T-helper 2 cell treated with Interferon-gamma antibody and Interleukin-4, amounts not matched to agents 100 ng/mL and 5 ng/mL, for 36 hours (primary cell): ENCODE measurements around the gene DENND1A. TPM values are rescaled to one million over a fixed set of nuclear protein-coding genes. Genes with fewer than 3 reads are reported as not detected.
"Not testable (repeated sequence)": the region's sequence is repeated elsewhere in the genome, so short reads cannot be mapped to it uniquely, and the experiment has no call there.

ENCODE experiments used
- intact Hi-C: fragments of 100-400 bp; cut with micrococcal nuclease; formaldehyde crosslinking; loops from one replicate; pipeline ENCODE4 v1.15.1; 2023
- total RNA-seq: library from RNA; stranded (reverse); gene quantifications from 2 replicates; pipeline ENCODE4 v1.2.3, GENCODE V29; 2022

The DENND1A gene
- total RNA-seq, 1 donor from 2014 or later, result 13.1 TPM

DNA sequence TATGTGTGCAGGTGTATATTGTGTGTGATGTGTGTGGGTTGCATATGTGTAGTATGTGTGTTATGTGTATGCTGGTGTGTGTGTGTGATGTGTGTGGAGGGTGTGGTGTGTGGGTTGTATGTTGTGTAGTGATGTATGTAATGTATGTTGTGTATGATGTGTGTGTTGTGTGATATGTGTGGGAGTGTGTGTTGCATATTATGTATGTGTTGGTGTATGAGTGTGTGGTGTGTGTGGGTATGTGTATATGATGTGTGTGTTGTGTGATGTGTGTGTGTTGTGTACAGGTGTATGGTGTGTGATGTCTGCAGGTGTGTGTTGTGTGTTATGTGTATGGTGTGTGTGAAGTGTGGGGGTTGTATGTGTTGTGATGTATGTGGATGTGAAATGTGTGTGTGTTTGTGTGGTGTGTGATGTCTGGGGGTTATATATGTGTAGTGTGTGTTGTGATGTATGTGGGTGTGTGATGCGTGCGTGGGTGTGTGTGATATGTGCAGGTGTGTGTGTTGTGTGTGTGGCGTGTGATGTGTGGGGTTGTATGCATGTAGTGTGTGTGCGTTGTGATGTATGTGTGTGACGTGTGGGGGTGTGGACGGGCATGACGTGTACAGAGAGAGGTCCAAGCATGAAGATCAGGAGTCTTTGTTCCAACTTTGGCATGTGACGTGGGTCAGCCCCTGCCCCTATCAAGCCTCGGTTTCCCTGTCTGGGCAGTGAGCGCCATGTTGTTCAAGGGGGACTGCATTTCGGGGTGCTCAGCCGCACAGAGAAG, 582.5 kb downstream of the DENND1A start:
- intact Hi-C loops, result loop anchor here (10.0 kb wide), 1 partner anchor 523 kb away; the partner anchor contains the start of gene PDCL

DNA sequence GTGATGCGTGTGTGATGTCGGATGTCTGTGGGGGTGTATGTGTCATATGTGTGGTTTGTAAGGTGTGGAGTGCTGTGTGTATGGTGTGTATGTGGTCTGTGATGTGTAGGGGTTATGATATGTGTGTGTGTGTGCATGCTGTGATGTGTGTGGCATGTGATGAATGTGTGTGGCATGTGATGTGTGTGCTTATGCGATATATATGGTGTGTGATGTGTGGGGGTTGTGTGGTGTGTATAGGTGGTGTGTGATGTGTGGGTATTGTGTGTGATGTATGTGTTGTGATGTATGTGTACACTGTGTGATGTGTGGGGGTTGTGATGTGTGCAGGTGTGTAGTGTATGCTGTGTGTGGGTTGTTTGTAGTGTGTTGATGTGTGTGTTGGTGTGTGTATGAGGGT, 583.1 kb downstream of the DENND1A start:
- intact Hi-C loops, result loop anchor here (10.0 kb wide), 1 partner anchor 522 kb away; the partner anchor contains the start of gene PDCL

DNA sequence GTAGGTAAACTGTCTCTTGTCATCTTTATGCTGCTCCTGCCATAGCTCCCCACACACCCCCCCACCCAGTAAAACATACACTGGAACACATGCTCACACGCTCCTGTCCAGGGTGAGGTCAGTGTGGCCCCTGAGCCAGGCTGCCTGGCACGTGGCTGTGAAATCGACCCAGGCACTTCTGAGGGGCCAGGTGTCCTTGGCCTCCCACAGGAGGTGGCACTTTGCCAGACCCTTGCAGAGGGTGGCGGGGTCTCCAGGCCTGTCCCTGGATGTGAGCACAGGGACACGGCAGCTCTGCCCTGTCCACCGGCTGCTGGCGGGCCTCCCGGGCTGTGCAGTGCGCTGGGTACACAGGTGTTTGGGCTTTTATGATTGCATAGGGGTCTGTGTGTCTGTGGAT, 583.9 kb downstream of the DENND1A start:
- intact Hi-C loops, result loop anchor here (10.0 kb wide), 1 partner anchor 521 kb away; the partner anchor contains the start of gene PDCL

DNA sequence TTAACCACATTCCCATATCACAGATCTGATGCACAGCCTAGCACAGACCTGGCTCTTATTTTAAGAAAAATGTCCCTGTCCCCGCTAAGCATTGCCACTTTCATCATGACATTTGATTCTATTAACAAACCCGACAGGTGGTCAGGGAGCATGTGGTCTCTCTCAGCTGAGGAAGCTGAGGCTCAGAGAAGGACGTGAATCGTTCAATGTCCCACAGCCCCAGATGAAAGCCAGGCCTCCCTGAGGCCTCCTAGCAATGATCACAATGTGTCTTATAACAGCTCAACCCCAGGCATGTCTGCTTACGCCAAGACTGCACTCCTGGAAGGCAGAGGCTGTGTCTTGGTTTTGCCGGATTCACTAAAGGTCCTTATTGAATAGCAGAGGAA, 584.4 kb downstream of the DENND1A start:
- intact Hi-C loops, result loop anchor here (10.0 kb wide), 1 partner anchor 521 kb away; the partner anchor contains the start of gene PDCL

DNA sequence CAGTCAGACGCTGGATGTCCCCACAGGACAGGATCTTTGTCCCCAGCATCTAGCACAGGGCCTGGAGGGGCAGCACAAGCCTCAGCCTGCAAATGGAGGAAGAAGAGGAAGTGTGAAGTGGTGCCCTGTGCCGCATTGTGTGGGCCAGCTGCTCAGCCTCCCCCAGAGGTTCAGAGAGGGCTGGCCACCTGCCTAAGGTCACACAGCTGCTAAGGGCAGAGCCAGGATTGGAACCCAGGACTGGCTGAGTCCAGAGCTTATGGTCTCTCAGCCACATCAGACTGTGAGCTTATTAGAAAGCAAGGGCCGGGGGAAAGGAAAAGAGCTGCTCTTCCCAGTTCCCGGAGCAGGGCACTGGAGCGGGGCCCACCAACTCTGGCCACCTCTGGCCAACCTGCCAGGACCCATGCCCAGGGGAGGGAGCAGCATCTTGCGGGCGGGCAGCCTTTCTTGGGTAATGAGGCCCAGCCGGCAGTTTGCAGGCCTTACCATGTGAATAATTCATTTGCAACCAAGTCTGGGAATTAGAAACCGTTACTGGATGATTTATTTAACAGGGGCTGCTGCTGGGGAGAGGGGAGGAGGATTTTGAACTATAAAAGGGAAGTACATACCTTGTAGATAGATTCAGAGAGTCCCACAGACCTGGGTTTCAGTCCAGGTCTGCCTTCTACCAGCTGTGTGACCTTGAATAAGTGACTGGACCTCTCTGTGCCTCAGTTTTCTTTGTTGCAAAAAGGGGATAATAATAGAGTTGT, 585.6 kb downstream of the DENND1A start:
- intact Hi-C loops, result loop anchor here (10.0 kb wide), 1 partner anchor 520 kb away; the partner anchor contains the start of gene PDCL

DNA sequence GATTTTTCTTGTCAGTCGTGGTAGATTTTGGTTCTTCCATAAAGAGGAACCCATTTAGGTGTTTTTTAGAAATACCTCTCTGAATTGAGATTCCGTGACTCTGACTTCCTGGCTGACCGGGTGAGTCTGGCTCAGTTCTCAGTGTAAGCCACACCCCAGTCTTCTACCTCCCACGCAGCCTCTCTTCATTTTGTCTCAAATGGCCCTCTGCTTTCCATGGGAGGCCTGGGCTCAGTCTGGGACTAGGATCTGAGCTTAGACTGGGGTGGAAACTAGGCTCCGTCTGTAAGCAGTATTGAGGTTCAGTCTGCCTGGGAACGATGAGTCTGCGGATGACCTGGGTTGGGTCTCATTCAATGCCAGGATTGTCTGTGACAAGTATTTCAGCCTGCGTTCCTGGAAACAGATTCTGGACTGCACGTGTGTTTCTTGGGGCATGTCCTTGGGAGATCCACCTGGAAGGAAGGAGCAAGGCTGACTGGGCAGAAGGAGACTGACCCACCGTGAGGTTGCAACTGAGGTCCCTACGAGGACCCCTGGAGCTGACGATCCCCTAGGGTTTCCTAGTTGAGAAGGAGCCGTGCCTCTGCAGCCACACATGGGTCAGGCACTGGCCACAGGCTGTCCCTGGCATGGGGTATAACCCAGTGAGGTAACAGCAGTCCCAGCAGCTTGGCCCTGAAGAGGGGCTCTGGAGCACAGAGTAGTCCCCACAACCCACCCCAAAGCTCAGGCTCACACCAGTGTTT, 586.3 kb downstream of the DENND1A start:
- intact Hi-C loops, result loop anchor here (10.0 kb wide), 1 partner anchor 519 kb away; the partner anchor contains the start of gene PDCL

DNA sequence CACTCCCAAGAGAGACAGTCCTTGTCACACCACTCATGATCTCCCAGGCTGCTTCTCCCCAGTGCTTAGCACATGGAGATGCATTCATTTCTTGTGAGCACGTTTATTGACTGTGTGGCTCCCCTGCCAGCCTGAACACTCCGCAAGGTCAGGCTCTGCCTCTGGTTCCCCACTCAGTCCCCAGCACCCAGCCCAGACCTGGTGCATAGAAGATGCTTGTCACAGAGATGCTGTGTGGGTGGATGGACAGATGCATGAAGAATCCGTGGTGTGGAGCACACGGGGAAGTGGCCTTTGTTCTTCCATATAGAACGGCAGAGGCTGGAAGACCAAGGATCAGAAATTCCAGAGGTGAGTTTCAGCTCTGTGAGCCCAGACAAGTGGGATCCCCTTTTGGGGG, 587.7 kb downstream of the DENND1A start:
- intact Hi-C loops, result loop anchor here (10.0 kb wide), 1 partner anchor 517 kb away; the partner anchor contains the start of gene PDCL

DNA sequence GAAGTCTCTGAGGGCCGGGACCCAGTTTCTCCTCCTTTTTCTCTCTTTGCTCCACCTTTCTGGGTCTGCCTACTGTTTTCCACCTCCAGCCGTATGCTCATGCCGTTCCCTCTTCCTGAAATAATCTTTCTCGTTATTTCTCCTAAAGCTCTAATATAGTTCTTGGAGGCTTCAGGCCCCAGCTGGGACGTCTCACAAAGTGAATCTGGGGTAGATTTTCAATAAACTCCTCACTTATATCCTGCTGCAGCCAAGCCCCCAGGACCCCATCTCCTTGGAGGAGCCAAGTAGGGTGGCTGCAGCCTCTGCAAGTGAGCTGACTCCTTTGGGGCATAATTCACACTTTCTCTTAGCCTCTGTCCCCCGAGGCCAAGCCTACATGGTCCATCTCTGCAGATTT, 588.1 kb downstream of the DENND1A start:
- intact Hi-C loops, result loop anchor here (10.0 kb wide), 1 partner anchor 517 kb away; the partner anchor contains the start of gene PDCL

DNA sequence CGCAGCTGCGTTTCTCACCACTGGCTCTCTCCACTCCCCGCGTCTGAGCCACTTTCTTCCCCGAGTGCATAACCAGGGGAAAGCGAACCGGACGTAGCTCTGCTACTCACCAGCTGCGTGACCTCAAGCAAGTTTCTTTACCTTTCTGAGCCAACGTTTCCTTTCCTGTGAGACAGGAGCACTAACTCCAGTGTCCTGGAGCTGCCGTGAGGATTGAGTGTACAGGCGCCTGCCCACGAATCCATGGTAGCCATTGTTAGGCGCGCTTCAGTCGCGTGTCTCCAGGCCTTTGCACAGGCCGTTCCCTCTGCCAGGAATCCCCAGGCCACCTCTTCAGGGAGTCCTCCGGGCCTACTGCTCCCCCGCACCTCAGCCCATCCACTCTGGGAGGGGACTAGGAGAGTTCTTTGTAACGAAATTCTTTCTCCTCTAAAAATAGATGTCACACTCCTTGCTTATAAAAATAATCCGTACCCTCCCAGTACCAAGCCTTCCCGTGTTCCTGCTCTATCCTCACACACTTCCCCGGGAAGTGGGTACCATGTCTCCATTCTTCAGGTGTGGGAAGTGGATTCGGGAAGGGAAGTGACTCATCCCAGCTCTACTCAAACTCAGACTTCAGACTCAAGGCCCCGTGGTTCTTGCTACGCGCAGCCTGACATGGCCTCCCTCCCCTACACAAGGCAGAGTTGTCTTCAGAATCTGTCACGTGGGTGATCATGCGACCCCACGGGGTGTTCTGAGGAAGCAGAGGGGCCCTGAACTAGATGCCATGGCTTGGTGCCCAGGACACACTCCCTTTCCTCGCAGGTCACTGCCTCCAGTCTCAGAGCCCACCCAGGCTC, 590.0 kb downstream of the DENND1A start:
- intact Hi-C loops, result loop anchor here (1.0 to 10.0 kb wide), 3 partner anchors 18 to 515 kb away; partner anchors contain the start of genes PDCL and STRBP

DNA sequence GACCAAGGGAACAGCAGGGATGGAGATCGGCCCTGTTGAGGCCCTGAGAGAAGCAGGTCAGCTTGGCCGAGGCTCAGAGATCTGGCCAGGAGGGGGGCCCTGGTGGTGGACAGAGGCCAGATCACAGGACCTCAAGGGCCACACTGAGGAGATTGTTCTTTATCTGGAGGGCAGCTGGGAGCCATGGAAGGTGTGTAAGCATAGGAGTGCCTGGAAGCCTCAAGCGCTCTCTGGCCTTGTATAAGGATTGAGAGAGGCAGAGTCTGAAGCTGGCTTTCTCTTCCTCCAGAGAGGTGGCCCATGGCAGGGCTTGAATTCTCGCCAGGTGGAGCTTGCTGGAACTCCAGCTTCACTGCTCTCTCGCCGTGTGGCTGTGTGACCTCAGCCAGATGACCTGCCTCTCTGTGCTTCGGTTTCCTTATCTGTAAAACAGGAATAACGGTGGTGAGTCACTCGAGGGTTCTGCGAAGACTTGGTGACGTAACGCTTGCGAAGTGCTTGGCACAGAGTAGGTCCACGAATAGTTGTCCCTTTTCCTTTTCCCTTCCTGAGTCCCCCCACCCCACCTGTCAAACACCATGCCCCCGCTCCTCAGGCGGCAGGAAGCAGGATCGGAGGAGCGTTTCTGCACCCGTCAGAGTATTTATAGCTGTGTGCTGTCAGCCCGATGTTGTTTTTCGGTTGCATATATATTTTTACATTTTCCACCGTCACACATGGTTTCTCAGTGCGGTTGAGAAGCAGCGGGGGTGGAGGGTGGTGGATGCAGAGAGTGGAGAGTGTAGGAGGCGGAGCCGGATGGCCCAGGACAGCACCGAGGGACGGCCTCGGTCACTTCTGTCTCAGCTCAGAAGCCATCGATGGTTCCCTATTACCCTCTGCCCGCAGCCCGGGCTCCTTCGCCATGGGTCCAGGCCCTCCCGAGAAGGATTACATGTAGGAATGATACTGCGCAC, 590.9 kb downstream of the DENND1A start:
- intact Hi-C loops, result loop anchor here (1.0 kb wide), 2 partner anchors 17 to 71 kb away; partner anchors contain the start of gene STRBP

DNA sequence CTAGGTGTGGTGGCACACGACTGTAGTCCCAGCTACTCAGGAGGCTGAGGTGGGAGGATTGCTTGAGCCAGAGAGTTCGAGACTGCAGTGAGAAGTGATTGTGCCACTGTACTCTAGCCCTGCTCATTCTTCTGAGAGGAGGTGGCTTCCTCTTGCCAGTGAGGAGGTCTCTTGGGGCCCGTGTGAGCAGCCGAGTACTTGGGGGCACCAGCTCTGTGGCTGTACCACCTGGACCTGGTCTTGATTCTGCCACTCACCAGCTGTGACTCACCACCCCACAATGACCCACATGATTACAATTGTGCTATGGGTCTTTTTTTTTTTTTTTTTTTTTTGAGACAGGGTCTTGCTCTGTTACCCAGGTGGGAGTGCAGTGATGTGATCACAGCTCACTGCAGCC, 592.0 kb downstream of the DENND1A start:
- intact Hi-C loops, result no loop called here

DNA sequence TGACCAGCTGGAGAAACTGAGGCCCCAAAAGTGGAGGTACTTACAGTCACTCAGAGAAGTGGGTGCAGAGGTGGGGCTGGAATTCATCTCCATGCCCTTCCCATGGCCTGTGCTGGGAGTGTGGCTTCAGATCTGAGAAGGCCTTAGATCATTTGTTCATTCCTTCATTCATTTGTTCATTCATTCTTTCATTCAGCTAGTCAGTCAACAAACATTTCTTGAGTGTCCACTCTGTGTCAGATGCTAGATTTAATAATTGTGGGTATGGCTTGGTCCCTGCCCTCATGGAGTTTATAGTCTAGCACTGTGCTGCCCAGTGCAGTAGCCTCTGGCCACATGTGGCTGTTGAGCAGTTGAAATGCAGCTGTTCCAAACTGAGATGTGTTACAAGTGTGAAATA, 593.0 kb downstream of the DENND1A start:
- intact Hi-C loops, result no loop called here

DNA sequence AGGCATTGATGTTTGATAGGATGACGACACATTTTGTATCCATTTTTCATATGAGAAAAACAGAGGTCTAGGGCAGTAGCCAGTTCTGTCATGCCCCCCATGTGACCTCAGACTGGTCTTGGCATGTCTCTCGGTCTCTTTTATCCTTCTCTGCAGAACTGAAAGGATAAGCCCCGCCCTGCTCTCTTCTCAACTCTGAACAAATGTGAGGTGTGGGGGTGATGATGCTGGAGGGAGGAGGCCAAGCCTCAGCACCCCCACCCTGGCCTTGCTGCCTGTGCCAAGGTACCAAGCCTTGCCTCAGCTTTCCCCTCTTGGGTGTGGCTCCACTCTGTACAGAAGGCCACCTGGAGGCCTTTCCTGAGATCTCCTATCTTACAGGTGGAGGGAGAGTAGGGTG, 593.5 kb downstream of the DENND1A start:
- intact Hi-C loops, result no loop called here

DNA sequence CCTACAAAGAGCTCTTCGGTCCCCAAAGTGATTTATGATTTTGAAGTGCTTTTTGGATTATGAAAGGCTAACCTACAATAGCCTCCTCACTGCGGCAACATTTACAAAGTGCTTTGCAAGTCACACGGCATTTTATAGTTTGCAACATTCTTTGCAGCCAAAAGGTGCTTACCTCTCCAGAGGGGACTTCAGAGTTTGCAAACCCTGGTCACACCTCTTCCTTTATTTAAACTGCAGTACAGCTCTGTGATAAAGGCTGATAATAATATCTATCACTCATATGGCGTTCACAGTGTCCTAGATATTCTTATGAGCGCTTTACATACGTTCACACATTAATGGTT, 594.0 kb downstream of the DENND1A start:
- intact Hi-C loops, result no loop called here

DNA sequence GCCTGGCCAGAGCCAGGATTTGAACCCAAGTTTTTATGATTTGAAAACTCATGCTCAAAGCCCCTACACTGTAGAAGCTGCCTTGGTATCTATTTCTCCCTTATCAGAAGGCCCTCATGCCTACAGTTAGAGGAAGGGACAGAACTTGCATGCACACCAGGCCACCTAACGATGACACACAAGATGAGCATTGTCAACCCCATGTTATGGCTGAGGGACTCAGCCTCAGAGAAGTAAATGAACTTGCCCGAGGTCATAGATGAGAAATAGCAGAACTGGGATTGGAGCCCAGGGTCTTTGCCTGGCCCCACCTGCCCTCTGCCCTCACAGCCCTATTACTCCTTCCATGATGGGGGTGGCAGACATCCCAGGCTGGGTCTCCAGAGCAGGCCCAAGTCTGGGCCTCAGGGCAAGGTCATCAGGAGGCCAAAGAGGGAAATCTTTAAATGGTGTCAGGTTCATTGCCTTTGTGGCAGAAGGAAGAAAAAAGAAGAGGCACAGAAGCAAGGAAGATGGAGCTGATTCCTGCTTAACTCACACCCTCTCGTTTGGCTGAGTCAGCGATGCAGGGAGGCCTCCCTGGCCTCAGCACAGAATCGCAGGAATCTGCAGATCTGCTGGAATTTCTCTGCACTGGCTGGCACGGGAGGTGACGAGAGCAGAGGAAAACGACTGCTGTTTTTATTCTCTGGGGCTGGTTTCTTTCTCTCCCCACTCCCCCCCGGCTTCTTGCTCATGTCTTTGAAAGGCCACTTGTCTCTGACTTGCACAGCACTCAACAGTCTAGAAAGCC, 594.5 kb downstream of the DENND1A start:
- intact Hi-C loops, result no loop called here

DNA sequence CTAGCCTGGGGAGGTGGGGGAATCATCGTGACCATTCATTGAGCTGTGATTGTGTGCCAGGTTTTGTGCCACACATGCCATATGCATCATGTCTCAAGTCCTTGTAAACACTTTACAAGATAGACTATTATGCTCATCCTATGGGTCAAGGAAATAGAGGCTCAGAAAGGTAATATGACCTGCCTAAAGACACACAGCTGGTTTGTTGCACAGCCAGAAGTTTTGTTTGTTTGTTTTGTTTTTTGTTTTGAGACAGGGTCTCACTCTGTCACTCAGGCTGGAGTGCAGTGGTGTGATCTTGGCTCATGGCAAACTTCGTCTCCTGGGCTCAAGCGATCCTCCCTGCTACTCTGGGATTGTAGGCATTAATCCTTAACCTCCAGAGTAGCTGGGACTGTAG, 595.3 kb downstream of the DENND1A start:
- intact Hi-C loops, result no loop called here

DNA sequence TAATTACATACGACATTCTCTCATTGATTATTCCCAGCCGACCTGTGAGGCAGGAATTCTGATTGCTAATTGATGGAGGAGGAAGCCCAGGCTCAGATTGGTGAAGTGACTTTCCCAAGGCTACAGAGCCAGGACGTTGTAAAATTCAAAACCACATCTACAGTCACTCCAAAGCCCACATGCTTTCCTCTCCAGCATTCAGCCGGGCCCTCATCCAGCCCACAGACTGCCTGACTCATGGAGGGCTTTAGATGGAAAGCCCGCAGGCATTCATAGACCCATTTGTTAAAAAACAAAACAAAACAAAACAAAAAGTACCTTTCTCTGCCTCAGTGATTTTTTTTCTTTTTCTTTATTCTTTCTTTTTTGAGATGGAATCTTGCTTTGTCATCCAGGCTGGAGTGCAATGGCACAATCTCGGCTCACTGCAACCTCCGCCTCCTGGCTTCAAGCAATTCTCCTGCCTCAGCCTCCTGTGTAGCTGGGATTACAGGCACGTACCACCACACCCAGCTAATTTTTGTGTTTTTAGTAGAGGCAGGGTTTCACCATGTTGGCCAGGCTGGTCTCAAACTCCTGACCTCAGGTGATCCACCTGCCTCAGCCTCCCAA, 596.8 kb downstream of the DENND1A start:
- intact Hi-C loops, result not testable (repeated sequence)
